A673 (cell line): ENCODE results near the gene ADARB2.

Experiments used
- CTCF ChIP-seq: fragments of 300-800, 200-600 bp; sonication (generic); conservative IDR thresholded peaks from 2 replicates; pipeline ENCODE4 v1.5.1; 2017; ENCODE audit warnings: low read depth, mild to moderate bottlenecking, antibody characterized with exemption, low read length, moderate library complexity, mixed read lengths
- EZH2 ChIP-seq: fragments of 200-600 bp; sonication (generic); IDR thresholded peaks from 2 replicates; pipeline ENCODE4 v1.6.1; 2017; ENCODE audit warnings: borderline replicate concordance, low read depth, mild to moderate bottlenecking, mixed read lengths, antibody characterized with exemption, low read length; ENCODE audit not compliant: poor library complexity, severe bottlenecking

- TF ChIP-seq CTCF (no peak), EZH2 (no peak)
These were observed 14.8 kb upstream of the ADARB2 start for GRCh38 chr10:1752153-1752552.
